HL-60/S4 treated with phorbol 12-myristate 13-acetate at 8.2 ng/mL for 4 days and 3 days (cell line): ENCODE results near the gene ALPL.

Experiments
- in situ Hi-C: fragments of 300-500 bp; cut with MboI; formaldehyde crosslinking; loops from 2 replicates; pipeline ENCODE4 v1.15.0; 2022; ENCODE audit warnings: low sequenced_read_pairs

ALPL gene

DNA sequence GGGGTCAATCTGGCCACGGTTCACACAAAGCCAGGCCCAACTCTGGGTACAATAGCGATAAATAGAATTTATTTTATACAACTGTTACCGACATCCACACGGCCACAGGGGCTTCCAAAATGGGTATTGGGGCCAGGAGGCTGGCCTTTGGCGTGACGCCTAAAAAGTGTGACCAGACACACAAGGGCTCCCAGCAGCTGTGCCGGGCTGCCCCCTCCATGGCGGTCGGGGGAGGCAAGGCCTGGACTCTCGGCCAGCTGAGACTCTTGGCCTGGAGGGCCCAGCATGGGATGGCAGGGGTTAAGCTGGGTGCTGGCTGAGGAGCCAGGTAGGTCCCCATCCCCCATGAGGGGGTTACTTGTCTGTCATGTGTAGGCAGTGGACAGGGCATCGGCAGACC lies 87.0 kb downstream of the ALPL start:
- in situ Hi-C loops, result no loop called here

DNA sequence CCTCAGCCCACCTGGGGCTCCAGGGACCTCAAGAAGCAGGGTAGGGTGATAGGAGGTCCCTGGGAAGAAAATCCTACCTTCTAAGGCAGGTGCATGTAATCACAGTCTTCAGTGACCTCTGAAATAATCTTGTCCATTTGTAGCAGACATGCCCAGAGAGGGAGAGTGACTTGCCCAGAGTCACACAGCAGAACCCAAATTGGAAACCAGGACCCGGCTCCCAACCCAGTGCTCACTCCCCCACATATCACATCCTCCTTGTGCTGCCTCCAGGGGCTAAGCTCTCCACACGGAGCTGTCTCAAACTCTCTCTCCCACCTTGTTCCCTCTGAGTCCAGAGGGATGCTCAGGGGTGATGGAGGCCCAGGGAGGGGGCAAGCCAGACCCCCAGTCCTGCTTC lies 87.4 kb downstream of the ALPL start:
- in situ Hi-C loops, result no loop called here

DNA sequence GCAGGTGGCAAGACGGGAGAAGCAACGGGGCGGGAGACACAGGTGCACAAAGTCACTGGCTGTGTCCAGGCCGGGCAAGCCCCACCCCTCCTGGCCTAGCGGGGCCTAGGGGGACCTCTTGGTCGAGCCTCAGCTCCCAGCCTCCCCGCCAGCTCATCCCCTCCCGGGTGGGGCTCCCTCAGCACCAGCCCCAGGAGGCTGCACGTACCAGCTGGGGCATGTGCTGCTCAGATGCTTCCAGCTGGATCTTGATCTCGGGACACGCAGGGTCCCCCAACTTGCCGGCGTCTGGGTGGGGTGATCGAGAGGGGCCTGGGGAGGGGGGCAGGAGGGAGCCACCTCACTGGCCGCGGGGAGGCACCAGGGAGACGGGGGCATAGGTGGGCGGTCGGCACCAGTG lies 88.5 kb downstream of the ALPL start:
- in situ Hi-C loops, result no loop called here

- in situ Hi-C loops, result no loop called here
Measured at GRCh38 chr1:21598417-21598816, 89.2 kb downstream of the ALPL start.

DNA sequence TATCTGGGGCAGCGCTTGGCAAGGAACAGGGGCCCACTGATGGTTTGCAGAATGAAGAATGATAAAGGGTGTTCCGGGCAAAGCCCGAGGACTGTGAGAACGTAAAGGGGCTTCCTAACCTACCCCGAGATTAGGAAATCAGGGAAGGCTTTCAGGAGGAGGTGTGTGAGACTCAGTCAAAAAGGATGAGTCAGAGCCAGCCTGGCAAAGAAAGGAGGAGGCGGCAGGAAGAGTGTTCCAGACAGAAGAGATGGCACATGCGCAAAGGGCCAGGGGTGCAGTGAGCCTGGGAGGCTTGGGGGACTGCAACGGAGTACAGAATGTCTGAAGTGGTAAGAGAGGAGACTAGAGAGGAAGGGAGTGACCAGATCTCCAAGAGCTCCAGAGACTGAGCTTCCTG lies 89.7 kb downstream of the ALPL start:
- in situ Hi-C loops, result no loop called here

GRCh38 chr1:21599402-21599801 lies 90.2 kb downstream of the ALPL start:
- in situ Hi-C loops, result no loop called here

- in situ Hi-C loops, result no loop called here
Measured at GRCh38 chr1:21601278-21602048, 92.2 kb downstream of the ALPL start.

- in situ Hi-C loops, result no loop called here
Measured at GRCh38 chr1:21603177-21604138, 94.2 kb downstream of the ALPL start.

GRCh38 chr1:21604208-21604957 lies 95.2 kb downstream of the ALPL start:
- in situ Hi-C loops, result no loop called here

DNA sequence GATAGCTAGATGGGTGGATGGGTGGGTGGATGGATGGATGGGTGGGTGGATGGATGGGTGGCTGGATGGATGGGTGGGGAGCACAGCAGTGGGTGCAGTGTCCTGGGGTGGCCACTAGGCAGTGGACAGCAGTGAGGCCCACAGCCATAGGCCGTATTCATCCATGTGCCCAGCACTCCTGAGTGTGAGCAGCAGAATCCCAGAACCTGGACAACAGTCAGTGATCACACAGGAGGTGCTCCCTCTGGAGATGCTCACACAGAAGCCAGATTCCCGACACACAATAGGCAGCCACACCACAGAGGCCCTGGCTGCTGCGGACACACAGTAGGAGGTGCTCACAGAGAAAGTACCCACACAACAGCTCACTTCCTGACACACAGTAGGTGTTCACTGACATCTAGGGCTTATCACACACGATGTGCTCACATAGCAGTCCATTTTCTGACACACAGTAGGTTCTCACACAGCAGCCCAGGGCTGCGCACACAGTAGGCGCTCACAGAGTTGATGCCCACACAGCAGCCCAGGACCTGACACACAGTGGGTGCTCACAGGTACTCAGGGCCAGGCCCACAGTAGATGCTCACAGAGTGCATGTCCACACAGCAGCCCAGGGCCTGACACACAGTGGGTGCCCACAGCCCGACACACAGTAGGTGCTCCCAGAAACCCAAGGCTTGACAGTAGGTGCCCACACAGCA lies 95.9 kb downstream of the ALPL start:
- in situ Hi-C loops, result no loop called here

- in situ Hi-C loops, result no loop called here
Measured at GRCh38 chr1:21605964-21606705, 96.9 kb downstream of the ALPL start.

GRCh38 chr1:21607549-21608529 lies 98.6 kb downstream of the ALPL start:
- in situ Hi-C loops, result no loop called here

DNA sequence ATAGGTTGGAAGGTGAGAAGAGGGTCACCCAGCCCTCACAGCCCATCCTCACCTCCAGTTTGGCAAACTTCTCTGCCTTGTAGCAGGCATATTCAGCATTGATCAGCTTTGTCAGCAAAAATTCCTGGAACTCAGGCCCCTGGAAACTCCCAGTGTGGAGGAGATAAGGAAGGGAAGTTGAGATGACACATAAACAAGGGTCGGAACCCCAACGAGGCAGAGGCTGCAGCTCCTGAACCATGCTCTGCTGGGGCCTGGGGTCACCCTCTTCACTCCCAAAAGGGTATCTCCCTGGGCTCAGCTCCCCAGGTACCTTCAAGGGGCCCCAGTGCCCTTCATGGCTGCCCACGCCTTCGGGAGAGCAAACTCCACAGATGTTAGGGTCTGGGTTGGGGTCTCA lies 99.6 kb downstream of the ALPL start:
- in situ Hi-C loops, result no loop called here

GRCh38 chr1:21610027-21610426 lies 100.8 kb downstream of the ALPL start:
- in situ Hi-C loops, result no loop called here

- in situ Hi-C loops, result no loop called here
Measured at GRCh38 chr1:21610989-21611785, 102.0 kb downstream of the ALPL start.

DNA sequence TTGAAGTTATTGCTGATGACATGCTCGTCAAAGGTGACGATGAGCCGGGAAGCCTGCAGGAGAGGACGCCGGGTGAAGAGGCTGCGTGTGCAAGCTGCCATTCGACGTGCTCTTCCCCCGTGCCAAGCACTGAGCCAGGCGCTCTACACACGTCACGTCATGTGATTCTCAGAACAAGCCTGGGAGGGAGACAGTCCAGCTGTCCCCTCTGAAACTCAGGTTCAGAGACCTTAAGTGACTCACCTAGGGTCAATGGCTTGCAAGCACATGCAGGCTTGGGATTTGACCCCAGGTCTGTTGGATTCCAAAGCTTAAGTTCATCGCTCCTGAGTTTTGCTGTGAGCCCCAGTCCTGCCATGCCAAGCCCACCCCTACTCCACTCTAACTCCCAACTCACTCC lies 102.8 kb downstream of the ALPL start:
- in situ Hi-C loops, result no loop called here

GRCh38 chr1:21613072-21613867 lies 104.0 kb downstream of the ALPL start:
- in situ Hi-C loops, result no loop called here
